SIG-M5 treated with dmso at 0.1 percent for 504 hours (cell line): ENCODE measurements around the gene EN2.

ENCODE experiments used
- DNase-seq: peaks from one replicate; lab custom pipeline; 2025; ENCODE audit not compliant: unreplicated experiment; lab: John Stamatoyannopoulos, UW

Gene EN2

GRCh38 chr7:155463114-155463811 lies 5.3 kb downstream of the EN2 start:
- DNase-seq: no peak

GRCh38 chr7:155464183-155464582 lies 6.3 kb downstream of the EN2 start:
- no peak for DNase-seq

GRCh38 chr7:155464948-155465739 lies 7.2 kb downstream of the EN2 start:
- DNase-seq: no peak

- no peak for DNase-seq
Measured at GRCh38 chr7:155465761-155466141, 7.8 kb downstream of the EN2 start.

GRCh38 chr7:155466142-155466813 lies 8.3 kb downstream of the EN2 start:
- DNase-seq: no peak

- no peak for DNase-seq
Measured at GRCh38 chr7:155466814-155467733, 9.1 kb downstream of the EN2 start.

GRCh38 chr7:155467846-155468784 lies 10.2 kb downstream of the EN2 start:
- no peak for DNase-seq

- DNase-seq: no peak
Measured at GRCh38 chr7:155468785-155469148, 10.8 kb downstream of the EN2 start.

- DNase-seq: no peak
Measured at GRCh38 chr7:155469311-155470185, 11.6 kb downstream of the EN2 start.

GRCh38 chr7:155470186-155470487 lies 12.2 kb downstream of the EN2 start:
- DNase-seq: no peak

- no peak for DNase-seq
Measured at GRCh38 chr7:155470686-155471638, 13.0 kb downstream of the EN2 start.

GRCh38 chr7:155471718-155472117 lies 13.8 kb downstream of the EN2 start:
- DNase-seq: no peak

GRCh38 chr7:155477476-155477875 lies 19.5 kb downstream of the EN2 start:
- no peak for DNase-seq

GRCh38 chr7:155481764-155482163 lies 23.8 kb downstream of the EN2 start:
- no peak for DNase-seq

GRCh38 chr7:155482511-155483183 lies 24.7 kb downstream of the EN2 start:
- DNase-seq: no peak

GRCh38 chr7:155483245-155483644 lies 25.3 kb downstream of the EN2 start:
- DNase-seq: no peak

GRCh38 chr7:155483868-155484325 lies 26.0 kb downstream of the EN2 start:
- no peak for DNase-seq
